Glutamatergic neuron (in vitro differentiated cells): ENCODE measurements around the gene AMPD3. TPM values are rescaled to one million over a fixed set of nuclear protein-coding genes. Genes with fewer than 3 reads are reported as not detected.
A peak's percentile ranks its signal among the peaks of the same experiment; 100 is the strongest.

Source experiments
- DNase-seq: peaks from one replicate; pipeline ENCODE4 v3.0.0; 2022
- H3K27ac Mint-ChIP-seq: one replicate; pipeline ENCODE4 v1.8.0; 2020; ENCODE audit warnings: mild to moderate bottlenecking, mixed read lengths, inconsistent platforms; ENCODE audit not compliant: unreplicated experiment
- H3K27me3 Mint-ChIP-seq: one replicate; pipeline ENCODE4 v1.8.0; 2020; ENCODE audit warnings: mild to moderate bottlenecking, moderate library complexity, mixed read lengths, inconsistent platforms; ENCODE audit not compliant: unreplicated experiment
- H3K36me3 Mint-ChIP-seq: one replicate; pipeline ENCODE4 v1.8.0; 2020; ENCODE audit warnings: mild to moderate bottlenecking, mixed read lengths, inconsistent platforms; ENCODE audit not compliant: unreplicated experiment
- H3K4me1 Mint-ChIP-seq: one replicate; pipeline ENCODE4 v1.8.0; 2020; ENCODE audit warnings: mild to moderate bottlenecking, low read depth, mixed read lengths, inconsistent platforms; ENCODE audit not compliant: unreplicated experiment
- H3K4me3 Mint-ChIP-seq: one replicate; pipeline ENCODE4 v1.8.0; 2020; ENCODE audit warnings: mild to moderate bottlenecking, mixed read lengths, inconsistent platforms; ENCODE audit not compliant: unreplicated experiment
- H3K9me3 Mint-ChIP-seq: one replicate; pipeline ENCODE4 v1.8.0; 2020; ENCODE audit warnings: mild to moderate bottlenecking, moderate library complexity, mixed read lengths, inconsistent platforms; ENCODE audit not compliant: unreplicated experiment
- total RNA-seq: library from RNA; stranded (reverse); fragmentation: NEBNext Ultra II Directional; extraction: Animal tissue kit (Norgen Biotek cat#: 25700); gene quantifications from one replicate; pipeline ENCODE4 v1.2.1, GENCODE V29; 2021; ENCODE audit not compliant: unreplicated experiment
- TF ChIP-seq, protein P1 (sequence below): fragments of 200-600 bp; sonication (generic); IDR thresholded peaks from one replicate; pipeline ENCODE4 v1.5.0; 2021; ENCODE audit not compliant: partially characterized antibody, unreplicated experiment

Gene AMPD3
- total RNA-seq, 1 donor from 2014 or later: 0.44 TPM

DNA sequence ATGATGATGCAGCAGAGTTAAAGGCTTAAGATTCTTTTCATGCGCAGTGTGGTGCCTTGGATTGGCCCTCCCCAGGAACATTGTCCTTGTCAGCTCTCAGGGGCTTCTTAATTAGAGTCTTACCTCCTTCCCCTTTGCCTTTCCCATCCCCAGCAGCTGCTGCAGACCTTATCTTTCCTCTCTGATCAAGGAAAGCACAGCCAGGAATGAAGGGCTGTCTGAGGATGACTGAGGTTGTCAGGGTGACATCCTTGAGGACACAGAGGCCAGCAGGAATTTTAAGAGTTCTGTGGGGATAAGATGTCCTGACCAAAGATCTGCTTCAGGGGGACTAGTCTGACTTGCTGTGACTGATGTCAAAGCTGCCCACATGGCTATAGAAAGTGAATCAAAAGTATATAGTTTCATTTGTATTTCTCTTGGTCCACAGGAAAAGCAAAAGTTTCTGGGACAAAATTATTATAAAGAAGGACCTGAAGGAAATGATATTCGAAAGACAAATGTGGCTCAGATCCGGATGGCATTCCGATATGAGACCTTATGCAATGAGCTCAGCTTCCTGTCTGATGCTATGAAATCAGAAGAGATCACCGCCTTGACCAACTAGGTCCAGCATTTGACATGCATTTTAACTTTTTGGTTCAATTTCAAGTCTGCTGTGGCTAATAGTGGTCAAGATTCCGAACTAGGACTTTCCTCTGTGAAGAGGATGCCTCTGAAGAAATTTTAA, 50.4 kb downstream of the AMPD3 start:
- peaks cover 1% of the 10 kb centered on the region for H3K4me1 Mint-ChIP-seq
- DNase-seq: no peak
- H3K27ac Mint-ChIP-seq: no peak overlapping the region

DNA sequence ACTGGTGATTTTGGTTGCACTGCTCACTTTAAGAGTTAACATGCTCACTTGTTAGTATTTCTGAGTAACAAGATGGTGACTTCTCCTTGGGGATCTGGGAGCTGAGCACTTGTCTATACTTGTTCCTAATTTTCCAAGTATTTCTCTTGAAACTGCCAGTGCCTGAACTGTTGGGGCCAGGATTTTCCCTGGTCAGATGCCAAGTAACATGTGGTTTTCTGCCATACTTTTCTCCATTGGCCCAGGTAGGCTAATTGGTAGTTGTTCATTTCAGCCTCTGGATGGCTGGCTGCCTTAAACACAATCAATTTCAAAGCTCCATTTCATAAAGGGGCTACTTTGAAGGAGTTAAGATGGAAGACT, 50.9 kb downstream of the AMPD3 start:
- no peak overlapping the region for H3K27ac Mint-ChIP-seq
- TF ChIP-seq, protein P1, sequence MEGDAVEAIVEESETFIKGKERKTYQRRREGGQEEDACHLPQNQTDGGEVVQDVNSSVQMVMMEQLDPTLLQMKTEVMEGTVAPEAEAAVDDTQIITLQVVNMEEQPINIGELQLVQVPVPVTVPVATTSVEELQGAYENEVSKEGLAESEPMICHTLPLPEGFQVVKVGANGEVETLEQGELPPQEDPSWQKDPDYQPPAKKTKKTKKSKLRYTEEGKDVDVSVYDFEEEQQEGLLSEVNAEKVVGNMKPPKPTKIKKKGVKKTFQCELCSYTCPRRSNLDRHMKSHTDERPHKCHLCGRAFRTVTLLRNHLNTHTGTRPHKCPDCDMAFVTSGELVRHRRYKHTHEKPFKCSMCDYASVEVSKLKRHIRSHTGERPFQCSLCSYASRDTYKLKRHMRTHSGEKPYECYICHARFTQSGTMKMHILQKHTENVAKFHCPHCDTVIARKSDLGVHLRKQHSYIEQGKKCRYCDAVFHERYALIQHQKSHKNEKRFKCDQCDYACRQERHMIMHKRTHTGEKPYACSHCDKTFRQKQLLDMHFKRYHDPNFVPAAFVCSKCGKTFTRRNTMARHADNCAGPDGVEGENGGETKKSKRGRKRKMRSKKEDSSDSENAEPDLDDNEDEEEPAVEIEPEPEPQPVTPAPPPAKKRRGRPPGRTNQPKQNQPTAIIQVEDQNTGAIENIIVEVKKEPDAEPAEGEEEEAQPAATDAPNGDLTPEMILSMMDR: no peak

More for the DNA sequence above, 50.4 kb downstream of the AMPD3 start:
- Mint-ChIP-seq H3K9me3 (no peaks in the 10 kb centered on the region), H3K36me3 (no peaks in the 10 kb centered on the region), H3K27me3 (peaks cover 1% of the 10 kb centered on the region), H3K4me3 (no peak overlapping the region)
- TF ChIP-seq, protein P1: no peak

GRCh38 chr11:10511181-10511621, 56.1 kb downstream of the AMPD3 start:
- Mint-ChIP-seq H3K4me1 (no peaks in the 10 kb centered on the region), H3K9me3 (no peaks in the 10 kb centered on the region), H3K4me3 (no peak overlapping the region), H3K36me3 (no peaks in the 10 kb centered on the region), H3K27ac (no peak overlapping the region), H3K27me3 (no peaks in the 10 kb centered on the region)
- no peak for DNase-seq
- TF ChIP-seq, protein P1: no peak

More for the DNA sequence above, 50.9 kb downstream of the AMPD3 start:
- no peaks in the 10 kb centered on the region for H3K9me3 Mint-ChIP-seq
- H3K27me3 Mint-ChIP-seq: peaks cover 1% of the 10 kb centered on the region
- no peak overlapping the region for H3K4me3 Mint-ChIP-seq
- H3K36me3 Mint-ChIP-seq: no peaks in the 10 kb centered on the region
- DNase-seq: no peak
- peaks cover 1% of the 10 kb centered on the region for H3K4me1 Mint-ChIP-seq

DNA sequence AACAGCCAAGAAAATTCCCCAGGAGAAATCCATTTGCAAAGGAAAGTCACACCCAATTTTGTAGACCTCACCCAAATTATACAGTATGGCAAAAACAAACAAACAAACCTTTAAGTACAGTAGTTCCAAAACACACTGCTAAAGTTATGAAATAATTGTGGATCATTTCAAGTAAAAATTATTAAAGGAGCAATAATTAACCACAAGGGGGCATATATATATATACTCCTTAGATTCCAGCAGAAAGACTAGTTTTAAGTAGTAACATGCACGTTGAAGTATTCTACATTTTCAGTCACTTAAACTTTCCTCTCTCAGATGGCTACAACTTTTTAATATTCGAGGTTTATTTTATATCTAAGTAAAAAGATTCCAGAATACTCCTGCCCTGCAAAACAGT, 59.1 kb downstream of the AMPD3 start:
- no peak for DNase-seq
- H3K27me3 Mint-ChIP-seq: no peaks in the 10 kb centered on the region
- H3K27ac Mint-ChIP-seq: no peak overlapping the region
- H3K9me3 Mint-ChIP-seq: no peaks in the 10 kb centered on the region
- H3K4me1 Mint-ChIP-seq: no peaks in the 10 kb centered on the region
- no peak overlapping the region for H3K4me3 Mint-ChIP-seq
- TF ChIP-seq, protein P1: peak; percentile 43
- H3K36me3 Mint-ChIP-seq: no peaks in the 10 kb centered on the region

- TF ChIP-seq, protein P1: no peak
- Mint-ChIP-seq H3K9me3 (no peaks in the 10 kb centered on the region), H3K4me3 (no peak overlapping the region), H3K36me3 (no peaks in the 10 kb centered on the region), H3K27me3 (no peaks in the 10 kb centered on the region), H3K4me1 (no peaks in the 10 kb centered on the region), H3K27ac (no peak overlapping the region)
- no peak for DNase-seq
Observed at GRCh38 chr11:10514709-10515108, 59.6 kb downstream of the AMPD3 start.
